ENCODE measurements around the gene LNX2.
A peak's percentile ranks its signal among the peaks of the same experiment; 100 is the strongest.

Gene LNX2

DNA sequence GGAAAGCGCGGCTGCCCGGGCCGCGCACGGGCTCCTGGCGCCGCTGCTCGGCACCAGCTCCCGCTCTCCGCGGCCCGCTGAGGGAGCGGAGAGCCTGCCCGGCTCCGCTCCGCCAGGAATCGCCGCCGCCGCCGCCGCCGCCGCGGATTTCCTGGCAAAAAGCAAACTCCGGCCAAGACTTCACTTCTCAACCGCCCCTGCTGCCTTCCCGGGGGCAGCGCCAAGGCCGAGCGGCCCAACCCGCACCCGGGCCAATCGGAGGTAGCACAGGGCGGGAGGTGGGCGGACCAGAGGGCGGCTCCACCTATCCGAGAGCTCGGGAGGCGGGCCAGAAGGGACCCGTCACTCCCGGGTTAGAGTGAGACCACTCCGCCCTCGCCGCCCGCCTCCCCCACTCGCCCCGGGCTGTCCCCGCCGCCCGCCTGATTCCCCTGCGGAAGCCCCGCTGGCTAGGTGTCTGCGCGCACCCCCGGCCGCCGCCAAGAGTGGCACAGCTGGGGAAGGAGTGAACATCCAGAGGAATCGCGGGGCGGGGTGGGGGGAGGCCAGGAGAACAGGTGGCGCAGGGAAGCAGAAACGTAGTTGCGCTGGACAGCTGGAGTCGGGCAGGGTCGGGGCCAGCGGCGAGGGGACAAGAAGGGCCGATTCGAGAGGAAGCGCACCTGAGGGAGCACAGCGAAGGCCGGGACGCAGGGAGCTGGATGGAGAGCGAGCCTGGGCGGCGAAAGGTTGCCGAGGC lies at the start of gene LNX2:
LNX2 (minus strand) TSS at position 153 of the 739 bp plus-strand sequence. CDS start 38,826 bp downstream, outside the sequence.
- no peaks in the 10 kb centered on the region for H3K9me3 ChIP-seq (ENCODE audit: control insufficient read depth, low read length)
- no peak for TF ChIP-seq CTCF (IDR thresholded peaks at IDR 0.05)
- peak within 1 kb of the TSS; percentile 50 for H3K9ac ChIP-seq
- no peaks in the 10 kb centered on the region for H3K27me3 ChIP-seq (ENCODE audit: control insufficient read depth, insufficient read depth, low read length)
- peak within 1 kb of the TSS; percentile 88 for H2AFZ ChIP-seq
- peak within 1 kb of the TSS; percentile 97 for H3K4me2 ChIP-seq (ENCODE audit: low read length)
- peak within 1 kb of the TSS; percentile 86 for H3K4me3 ChIP-seq (ENCODE audit: low read depth, low read length)
- no peaks in the 10 kb centered on the region for H3K36me3 ChIP-seq (ENCODE audit: control insufficient read depth, insufficient read depth, low read length)
- H3K79me2 ChIP-seq: peaks cover 12% of the 10 kb centered on the region
- H3K27ac ChIP-seq: peak within 1 kb of the TSS; percentile 98
- peaks cover 3% of the 10 kb centered on the region for H3K4me1 ChIP-seq

GRCh38 chr13:27667946-27668345 lies 47.6 kb upstream of the LNX2 start:
- no peaks in the 10 kb centered on the region for H3K27me3 ChIP-seq (ENCODE audit: control insufficient read depth, insufficient read depth, low read length)
- H3K27ac ChIP-seq: no peak overlapping the region
- no peak for TF ChIP-seq CTCF (IDR thresholded peaks at IDR 0.05)
- H2AFZ ChIP-seq: no peak overlapping the region
- no peak overlapping the region for H3K9ac ChIP-seq
- H3K4me1 ChIP-seq: no peaks in the 10 kb centered on the region
- H3K4me3 ChIP-seq (ENCODE audit: low read depth, low read length): no peak overlapping the region
- H3K36me3 ChIP-seq (ENCODE audit: control insufficient read depth, insufficient read depth, low read length): no peaks in the 10 kb centered on the region
- no peaks in the 10 kb centered on the region for H3K79me2 ChIP-seq
- no peak overlapping the region for H3K4me2 ChIP-seq (ENCODE audit: low read length)
- no peaks in the 10 kb centered on the region for H3K9me3 ChIP-seq (ENCODE audit: control insufficient read depth, low read length)

DNA sequence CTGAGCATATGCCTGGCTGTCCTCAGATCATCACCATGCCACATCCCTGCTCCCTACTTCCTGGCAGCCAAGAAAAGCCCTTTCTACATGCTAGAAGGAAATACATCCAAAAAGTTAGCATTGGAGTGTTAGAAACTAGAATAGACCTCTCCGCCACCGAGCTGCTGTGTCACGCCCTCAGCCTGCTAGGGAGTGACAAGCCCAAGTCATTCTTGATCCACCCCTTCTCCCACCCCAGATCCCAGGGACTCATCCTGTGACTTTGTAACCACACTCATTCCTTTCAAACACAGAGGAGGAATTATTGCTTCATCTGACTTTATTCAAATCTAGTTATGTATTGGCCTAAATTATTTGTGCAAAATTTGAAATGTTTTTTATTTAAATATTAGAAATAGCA lies 46.6 kb upstream of the LNX2 start:
- Histone ChIP-seq H3K36me3 (ENCODE audit: control insufficient read depth, insufficient read depth, low read length) (no peaks in the 10 kb centered on the region), H2AFZ (no peak overlapping the region), H3K4me2 (ENCODE audit: low read length) (no peak overlapping the region), H3K4me3 (ENCODE audit: low read depth, low read length) (no peak overlapping the region), H3K27me3 (ENCODE audit: control insufficient read depth, insufficient read depth, low read length) (no peaks in the 10 kb centered on the region), H3K9me3 (ENCODE audit: control insufficient read depth, low read length) (no peaks in the 10 kb centered on the region), H3K27ac (no peak overlapping the region), H3K9ac (no peak overlapping the region), H3K4me1 (no peaks in the 10 kb centered on the region), H3K79me2 (no peaks in the 10 kb centered on the region)
- no peak for TF ChIP-seq CTCF (IDR thresholded peaks at IDR 0.05)

DNA sequence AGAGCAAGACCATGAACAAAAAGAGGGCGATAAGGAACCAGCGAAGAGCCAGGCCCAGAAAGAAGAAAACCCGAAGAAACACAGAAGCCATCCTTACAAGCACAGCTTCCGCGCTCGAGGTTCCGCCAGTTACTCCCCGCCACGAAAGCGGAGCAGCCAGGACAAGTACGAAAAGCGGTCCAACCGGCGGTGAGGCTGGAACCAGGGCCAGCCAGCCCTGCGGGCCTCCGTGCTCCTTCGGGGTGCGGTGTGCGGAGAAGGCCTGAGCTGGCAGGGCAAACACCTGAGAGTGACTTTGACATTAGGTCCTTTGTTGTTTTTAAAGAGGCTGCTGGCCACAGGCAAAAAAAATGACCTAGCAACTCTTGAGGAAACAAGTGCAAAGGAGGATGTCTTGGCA lies 45.4 kb upstream of the LNX2 start:
- Histone ChIP-seq H3K4me3 (ENCODE audit: low read depth, low read length) (no peak overlapping the region), H3K4me1 (no peaks in the 10 kb centered on the region), H3K9ac (no peak overlapping the region), H3K27ac (no peak overlapping the region), H2AFZ (no peak overlapping the region), H3K9me3 (ENCODE audit: control insufficient read depth, low read length) (no peaks in the 10 kb centered on the region), H3K79me2 (no peaks in the 10 kb centered on the region), H3K4me2 (ENCODE audit: low read length) (no peak overlapping the region), H3K27me3 (ENCODE audit: control insufficient read depth, insufficient read depth, low read length) (no peaks in the 10 kb centered on the region), H3K36me3 (ENCODE audit: control insufficient read depth, insufficient read depth, low read length) (no peaks in the 10 kb centered on the region)
- TF ChIP-seq CTCF (IDR thresholded peaks at IDR 0.05): no peak

- H3K36me3 ChIP-seq (ENCODE audit: control insufficient read depth, insufficient read depth, low read length): no peaks in the 10 kb centered on the region
- H3K4me2 ChIP-seq (ENCODE audit: low read length): no peak overlapping the region
- TF ChIP-seq CTCF (IDR thresholded peaks at IDR 0.05): no peak
- H3K27me3 ChIP-seq (ENCODE audit: control insufficient read depth, insufficient read depth, low read length): no peaks in the 10 kb centered on the region
- H2AFZ ChIP-seq: no peak overlapping the region
- H3K4me1 ChIP-seq: no peaks in the 10 kb centered on the region
- H3K79me2 ChIP-seq: no peaks in the 10 kb centered on the region
- H3K9me3 ChIP-seq (ENCODE audit: control insufficient read depth, low read length): no peaks in the 10 kb centered on the region
- no peak overlapping the region for H3K27ac ChIP-seq
- H3K4me3 ChIP-seq (ENCODE audit: low read depth, low read length): no peak overlapping the region
- H3K9ac ChIP-seq: no peak overlapping the region
Measured at GRCh38 chr13:27665333-27665732, 45.0 kb upstream of the LNX2 start.
